ENCODE data around the gene CDK14. TPM values are rescaled to one million over a fixed set of nuclear protein-coding genes. Genes with fewer than 3 reads are reported as not detected.

The CDK14 gene
- total and polyA plus RNA-seq, 4 donors: 4.2 to 12.4 (median 7.4) TPM

DNA sequence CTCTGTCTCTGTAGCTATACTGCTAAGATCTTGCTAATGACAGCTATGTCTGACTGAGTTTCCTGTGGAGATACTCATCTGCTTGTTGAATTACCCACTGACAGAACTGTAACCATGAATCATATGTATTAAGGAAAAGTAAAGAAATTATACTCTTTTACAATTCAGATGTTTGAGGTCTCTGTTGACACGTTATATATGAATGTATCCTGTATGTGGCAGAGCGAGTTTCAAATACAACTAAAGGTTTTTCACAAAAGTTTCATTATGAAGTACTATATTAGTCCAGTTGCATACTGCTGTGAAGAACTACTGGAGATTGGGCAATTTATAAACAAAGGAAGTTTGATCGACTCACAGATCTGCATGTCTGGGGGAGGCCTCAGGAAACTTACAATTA, 232.5 kb downstream of the CDK14 start:
- Histone ChIP-seq H3K4me3 (ENCODE audit: low read depth in 1 of 3, low read length in 3 of 3) (no peak overlapping the region), H3K27me3 (ENCODE audit: control insufficient read depth in 4 of 4, insufficient read depth in 4 of 4, low read length in 3 of 4) (no peaks in the 10 kb centered on the region), H3K36me3 (ENCODE audit: control insufficient read depth in 4 of 4, insufficient read depth in 3 of 4, low read depth in 1 of 4, low read length in 3 of 4) (no peaks in the 10 kb centered on the region), H3K9me3 (ENCODE audit: control insufficient read depth in 4 of 4, low read length in 3 of 4) (no peaks in the 10 kb centered on the region), H3K27ac (ENCODE audit: low read depth in 1 of 2, low read length in 2 of 2) (no peak overlapping the region), H3K4me1 (ENCODE audit: control insufficient read depth in 4 of 4, insufficient read depth in 4 of 4, low read length in 3 of 4) (no peaks in the 10 kb centered on the region), H3K9ac (ENCODE audit: low read depth in 1 of 2, low read length in 2 of 2) (no peak overlapping the region)
- TF ChIP-seq HNF4A (conservative IDR thresholded peaks at IDR 0.05): no peak
- no peak for TF ChIP-seq FOXA1 (IDR thresholded peaks at IDR 0.05)
- TF ChIP-seq HNF4G (IDR thresholded peaks at IDR 0.05): no peak
- TF ChIP-seq FOXA2 (IDR thresholded peaks at IDR 0.05): no peak
- no peak for TF ChIP-seq SP1 (IDR thresholded peaks at IDR 0.05)
- no peak for TF ChIP-seq EGR1 (IDR thresholded peaks at IDR 0.05; ENCODE audit: low read depth in 2 of 2)
- DNase-seq (ENCODE audit: low spot score): no peak
- 91% methylated on average over 3 of the region's 3 CpGs for whole genome bisulfite sequencing

GRCh38 chr7:90830308-90830707, 234.2 kb downstream of the CDK14 start:
- H3K9ac ChIP-seq (ENCODE audit: low read depth in 1 of 2, low read length in 2 of 2): no peak overlapping the region
- H3K36me3 ChIP-seq (ENCODE audit: control insufficient read depth in 4 of 4, insufficient read depth in 3 of 4, low read depth in 1 of 4, low read length in 3 of 4): no peaks in the 10 kb centered on the region
- no peak overlapping the region for H3K27ac ChIP-seq (ENCODE audit: low read depth in 1 of 2, low read length in 2 of 2)
- WGBS: 98% methylated on average over 3 of the region's 3 CpGs
- no peaks in the 10 kb centered on the region for H3K27me3 ChIP-seq (ENCODE audit: control insufficient read depth in 4 of 4, insufficient read depth in 4 of 4, low read length in 3 of 4)
- no peaks in the 10 kb centered on the region for H3K4me1 ChIP-seq (ENCODE audit: control insufficient read depth in 4 of 4, insufficient read depth in 4 of 4, low read length in 3 of 4)
- H3K9me3 ChIP-seq (ENCODE audit: control insufficient read depth in 4 of 4, low read length in 3 of 4): no peaks in the 10 kb centered on the region
- DNase-seq (ENCODE audit: low spot score): no peak
- TF ChIP-seq TAF1 (conservative IDR thresholded peaks at IDR 0.05) (no peak), SP1 (IDR thresholded peaks at IDR 0.05) (no peak), ZBTB33 (IDR thresholded peaks at IDR 0.05) (no peak), ATF3 (IDR thresholded peaks at IDR 0.05) (no peak), EGR1 (IDR thresholded peaks at IDR 0.05; ENCODE audit: low read depth in 2 of 2) (no peak), FOXA2 (IDR thresholded peaks at IDR 0.05) (no peak), RAD21 (IDR thresholded peaks at IDR 0.05) (no peak), GABPA (IDR thresholded peaks at IDR 0.05 in 1 of 2, conservative IDR thresholded peaks at IDR 0.05 in 1 of 2) (no peak), JUND (IDR thresholded peaks at IDR 0.05) (no peak), YY1 (IDR thresholded peaks at IDR 0.05) (no peak), HNF4A (conservative IDR thresholded peaks at IDR 0.05) (no peak), FOXA1 (IDR thresholded peaks at IDR 0.05) (no peak), HNF4G (IDR thresholded peaks at IDR 0.05) (no peak), RXRA (IDR thresholded peaks at IDR 0.05) (no peak), NR2F2 (IDR thresholded peaks at IDR 0.05) (no peak)
- TF ChIP-seq, protein P1, sequence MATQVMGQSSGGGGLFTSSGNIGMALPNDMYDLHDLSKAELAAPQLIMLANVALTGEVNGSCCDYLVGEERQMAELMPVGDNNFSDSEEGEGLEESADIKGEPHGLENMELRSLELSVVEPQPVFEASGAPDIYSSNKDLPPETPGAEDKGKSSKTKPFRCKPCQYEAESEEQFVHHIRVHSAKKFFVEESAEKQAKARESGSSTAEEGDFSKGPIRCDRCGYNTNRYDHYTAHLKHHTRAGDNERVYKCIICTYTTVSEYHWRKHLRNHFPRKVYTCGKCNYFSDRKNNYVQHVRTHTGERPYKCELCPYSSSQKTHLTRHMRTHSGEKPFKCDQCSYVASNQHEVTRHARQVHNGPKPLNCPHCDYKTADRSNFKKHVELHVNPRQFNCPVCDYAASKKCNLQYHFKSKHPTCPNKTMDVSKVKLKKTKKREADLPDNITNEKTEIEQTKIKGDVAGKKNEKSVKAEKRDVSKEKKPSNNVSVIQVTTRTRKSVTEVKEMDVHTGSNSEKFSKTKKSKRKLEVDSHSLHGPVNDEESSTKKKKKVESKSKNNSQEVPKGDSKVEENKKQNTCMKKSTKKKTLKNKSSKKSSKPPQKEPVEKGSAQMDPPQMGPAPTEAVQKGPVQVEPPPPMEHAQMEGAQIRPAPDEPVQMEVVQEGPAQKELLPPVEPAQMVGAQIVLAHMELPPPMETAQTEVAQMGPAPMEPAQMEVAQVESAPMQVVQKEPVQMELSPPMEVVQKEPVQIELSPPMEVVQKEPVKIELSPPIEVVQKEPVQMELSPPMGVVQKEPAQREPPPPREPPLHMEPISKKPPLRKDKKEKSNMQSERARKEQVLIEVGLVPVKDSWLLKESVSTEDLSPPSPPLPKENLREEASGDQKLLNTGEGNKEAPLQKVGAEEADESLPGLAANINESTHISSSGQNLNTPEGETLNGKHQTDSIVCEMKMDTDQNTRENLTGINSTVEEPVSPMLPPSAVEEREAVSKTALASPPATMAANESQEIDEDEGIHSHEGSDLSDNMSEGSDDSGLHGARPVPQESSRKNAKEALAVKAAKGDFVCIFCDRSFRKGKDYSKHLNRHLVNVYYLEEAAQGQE (IDR thresholded peaks at IDR 0.05): no peak
- TF ChIP-seq, protein P2, sequence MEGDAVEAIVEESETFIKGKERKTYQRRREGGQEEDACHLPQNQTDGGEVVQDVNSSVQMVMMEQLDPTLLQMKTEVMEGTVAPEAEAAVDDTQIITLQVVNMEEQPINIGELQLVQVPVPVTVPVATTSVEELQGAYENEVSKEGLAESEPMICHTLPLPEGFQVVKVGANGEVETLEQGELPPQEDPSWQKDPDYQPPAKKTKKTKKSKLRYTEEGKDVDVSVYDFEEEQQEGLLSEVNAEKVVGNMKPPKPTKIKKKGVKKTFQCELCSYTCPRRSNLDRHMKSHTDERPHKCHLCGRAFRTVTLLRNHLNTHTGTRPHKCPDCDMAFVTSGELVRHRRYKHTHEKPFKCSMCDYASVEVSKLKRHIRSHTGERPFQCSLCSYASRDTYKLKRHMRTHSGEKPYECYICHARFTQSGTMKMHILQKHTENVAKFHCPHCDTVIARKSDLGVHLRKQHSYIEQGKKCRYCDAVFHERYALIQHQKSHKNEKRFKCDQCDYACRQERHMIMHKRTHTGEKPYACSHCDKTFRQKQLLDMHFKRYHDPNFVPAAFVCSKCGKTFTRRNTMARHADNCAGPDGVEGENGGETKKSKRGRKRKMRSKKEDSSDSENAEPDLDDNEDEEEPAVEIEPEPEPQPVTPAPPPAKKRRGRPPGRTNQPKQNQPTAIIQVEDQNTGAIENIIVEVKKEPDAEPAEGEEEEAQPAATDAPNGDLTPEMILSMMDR (IDR thresholded peaks at IDR 0.05; ENCODE audit: low read depth, low read length, missing input control): no peak
- no peak overlapping the region for H3K4me3 ChIP-seq (ENCODE audit: low read depth in 1 of 3, low read length in 3 of 3)
